ENCODE results near the gene C19orf85. TPM values are rescaled to one million over a fixed set of nuclear protein-coding genes. Genes with fewer than 3 reads are reported as not detected.

Gene C19orf85
- total and polyA plus RNA-seq, 3 experiments from 2014 or later: not detected

GRCh38 chr19:55483706-55484592 lies 19.4 kb upstream of the C19orf85 start:
- H3K4me1 Mint-ChIP-seq: peaks cover 12 to 40% (median 12%) of the 10 kb centered on the region in 3 donors
- no peak overlapping the region for H3K27ac ChIP-seq (ENCODE audit: low read depth, low read length)
- H3K27me3 Mint-ChIP-seq: no peaks in the 10 kb centered on the region
- no peaks in the 10 kb centered on the region for H3K36me3 ChIP-seq (ENCODE audit: insufficient read depth, low read length)
- no peaks in the 10 kb centered on the region for H3K27me3 ChIP-seq (ENCODE audit: insufficient read depth, low read length, poor library complexity, severe bottlenecking)
- peaks cover 0 to 16% (median 0%) of the 10 kb centered on the region in 3 donors for H3K36me3 Mint-ChIP-seq
- ChIA-PET POLR2A (interaction anchor here (0.5 to 1.9 kb wide), 3 partner anchors 8 to 150 kb away, joined by 3 to 14 read pairs (median 6); partner anchors contain the start of genes UBE2S and ZNF628), CTCF (interaction anchor here (0.8 to 6.4 kb wide), 4 partner anchors 8 to 343 kb away, joined by 3 to 34 read pairs (median 7); partner anchors contain the start of gene ZNF628)
- H3K4me3 Mint-ChIP-seq: peak overlapping the region; percentile 3 to 88 (median 58)
- H3K4me3 ChIP-seq (ENCODE audit: low read length): peak overlapping the region; percentile 64
- no peak for DNase-seq
- H3K9me3 ChIP-seq (ENCODE audit: low read length): no peaks in the 10 kb centered on the region
- H3K9me3 Mint-ChIP-seq: no peaks in the 10 kb centered on the region
- peak overlapping the region in 3 of 8 donors; percentile 14 to 63 (median 37) for H3K27ac Mint-ChIP-seq
- H3K4me1 ChIP-seq (ENCODE audit: insufficient read depth, low read length): peaks cover 10% of the 10 kb centered on the region

GRCh38 chr19:55482967-55483705 lies 18.6 kb upstream of the C19orf85 start:
- peaks cover 0 to 18% (median 0%) of the 10 kb centered on the region in 3 donors for H3K36me3 Mint-ChIP-seq
- H3K4me3 Mint-ChIP-seq: peak overlapping the region in 1 of 7 donors; percentile 37
- H3K36me3 ChIP-seq (ENCODE audit: insufficient read depth, low read length): no peaks in the 10 kb centered on the region
- CTCF ChIA-PET: interaction anchor here (1.4 to 6.4 kb wide), 2 partner anchors 15 to 21 kb away, joined by 4 to 34 read pairs; no protein-coding TSS in a partner anchor
- H3K27ac Mint-ChIP-seq: no peak overlapping the region
- no peak for DNase-seq
- H3K27ac ChIP-seq (ENCODE audit: low read depth, low read length): no peak overlapping the region
- H3K27me3 Mint-ChIP-seq: no peaks in the 10 kb centered on the region
- H3K4me1 ChIP-seq (ENCODE audit: insufficient read depth, low read length): peaks cover 12% of the 10 kb centered on the region
- no peaks in the 10 kb centered on the region for H3K27me3 ChIP-seq (ENCODE audit: insufficient read depth, low read length, poor library complexity, severe bottlenecking)
- no peaks in the 10 kb centered on the region for H3K9me3 Mint-ChIP-seq
- POLR2A ChIA-PET: interaction anchor here (0.5 kb wide), 1 partner anchor 151 kb away, joined by 3 read pairs; no protein-coding TSS in a partner anchor
- no peak overlapping the region for H3K4me3 ChIP-seq (ENCODE audit: low read length)
- H3K9me3 ChIP-seq (ENCODE audit: low read length): no peaks in the 10 kb centered on the region
- peaks cover 18 to 48% (median 21%) of the 10 kb centered on the region in 3 donors for H3K4me1 Mint-ChIP-seq

- H3K4me1 Mint-ChIP-seq: peaks cover 23 to 52% (median 26%) of the 10 kb centered on the region in 3 donors
- Histone ChIP-seq H3K4me3 (ENCODE audit: low read length) (no peak overlapping the region), H3K27ac (ENCODE audit: low read depth, low read length) (no peak overlapping the region), H3K4me1 (ENCODE audit: insufficient read depth, low read length) (peaks cover 19% of the 10 kb centered on the region), H3K36me3 (ENCODE audit: insufficient read depth, low read length) (no peaks in the 10 kb centered on the region), H3K27me3 (ENCODE audit: insufficient read depth, low read length, poor library complexity, severe bottlenecking) (no peaks in the 10 kb centered on the region), H3K9me3 (ENCODE audit: low read length) (no peaks in the 10 kb centered on the region)
- DNase-seq: no peak
- peaks cover 0 to 18% (median 0%) of the 10 kb centered on the region in 3 donors for H3K36me3 Mint-ChIP-seq
- no peak overlapping the region for H3K4me3 Mint-ChIP-seq
- CTCF ChIA-PET: interaction anchor here (1.4 to 6.4 kb wide), 2 partner anchors 15 to 22 kb away, joined by 4 to 34 read pairs; no protein-coding TSS in a partner anchor
- POLR2A ChIA-PET: no interaction called here
- H3K27me3 Mint-ChIP-seq: no peaks in the 10 kb centered on the region
- no peaks in the 10 kb centered on the region for H3K9me3 Mint-ChIP-seq
- H3K27ac Mint-ChIP-seq: no peak overlapping the region
These were observed 17.8 kb upstream of the C19orf85 start for GRCh38 chr19:55482156-55482961.

GRCh38 chr19:55481794-55482155 lies 17.2 kb upstream of the C19orf85 start:
- ChIA-PET CTCF (no interaction called here), POLR2A (no interaction called here)
- DNase-seq: peak in 1 of 5 donors; percentile 32
- Histone ChIP-seq H3K27ac (ENCODE audit: low read depth, low read length) (no peak overlapping the region), H3K9me3 (ENCODE audit: low read length) (no peaks in the 10 kb centered on the region), H3K27me3 (ENCODE audit: insufficient read depth, low read length, poor library complexity, severe bottlenecking) (no peaks in the 10 kb centered on the region), H3K4me1 (ENCODE audit: insufficient read depth, low read length) (peaks cover 22% of the 10 kb centered on the region), H3K36me3 (ENCODE audit: insufficient read depth, low read length) (no peaks in the 10 kb centered on the region), H3K4me3 (ENCODE audit: low read length) (no peak overlapping the region)
- Mint-ChIP-seq H3K36me3 (peaks cover 0 to 21% (median 0%) of the 10 kb centered on the region in 3 donors), H3K27me3 (no peaks in the 10 kb centered on the region), H3K4me1 (peaks cover 26 to 52% (median 31%) of the 10 kb centered on the region in 3 donors), H3K4me3 (no peak overlapping the region), H3K9me3 (no peaks in the 10 kb centered on the region), H3K27ac (no peak overlapping the region)

GRCh38 chr19:55481148-55481793 lies 16.7 kb upstream of the C19orf85 start:
- peak in 1 of 5 donors; percentile 43 for DNase-seq
- Mint-ChIP-seq H3K4me3 (peak overlapping the region in 1 of 7 donors; percentile 58), H3K27ac (no peak overlapping the region), H3K36me3 (peaks cover 0 to 22% (median 0%) of the 10 kb centered on the region in 3 donors), H3K27me3 (no peaks in the 10 kb centered on the region), H3K9me3 (no peaks in the 10 kb centered on the region), H3K4me1 (peaks cover 26 to 54% (median 31%) of the 10 kb centered on the region in 3 donors)
- no peak overlapping the region for H3K27ac ChIP-seq (ENCODE audit: low read depth, low read length)
- no peaks in the 10 kb centered on the region for H3K27me3 ChIP-seq (ENCODE audit: insufficient read depth, low read length, poor library complexity, severe bottlenecking)
- H3K4me1 ChIP-seq (ENCODE audit: insufficient read depth, low read length): peaks cover 22% of the 10 kb centered on the region
- ChIA-PET POLR2A (no interaction called here), CTCF (no interaction called here)
- no peak overlapping the region for H3K4me3 ChIP-seq (ENCODE audit: low read length)
- H3K36me3 ChIP-seq (ENCODE audit: insufficient read depth, low read length): no peaks in the 10 kb centered on the region
- no peaks in the 10 kb centered on the region for H3K9me3 ChIP-seq (ENCODE audit: low read length)

GRCh38 chr19:55479451-55480230 lies 15.1 kb upstream of the C19orf85 start:
- DNase-seq: no peak
- Mint-ChIP-seq H3K36me3 (peaks cover 0 to 22% (median 0%) of the 10 kb centered on the region in 3 donors), H3K27ac (peak overlapping the region in 5 of 8 donors; percentile 37 to 92 (median 77)), H3K9me3 (no peaks in the 10 kb centered on the region), H3K4me3 (peak overlapping the region in 5 of 7 donors; percentile 8 to 66 (median 52)), H3K4me1 (peaks cover 19 to 46% (median 32%) of the 10 kb centered on the region in 3 donors), H3K27me3 (no peaks in the 10 kb centered on the region)
- ChIA-PET CTCF (interaction anchor here (1.7 kb wide), 1 partner anchor 24 kb away, joined by 9 read pairs; no protein-coding TSS in a partner anchor), POLR2A (no interaction called here)
- Histone ChIP-seq H3K27ac (ENCODE audit: low read depth, low read length) (no peak overlapping the region), H3K4me3 (ENCODE audit: low read length) (no peak overlapping the region), H3K4me1 (ENCODE audit: insufficient read depth, low read length) (peaks cover 26% of the 10 kb centered on the region), H3K27me3 (ENCODE audit: insufficient read depth, low read length, poor library complexity, severe bottlenecking) (no peaks in the 10 kb centered on the region), H3K9me3 (ENCODE audit: low read length) (no peaks in the 10 kb centered on the region), H3K36me3 (ENCODE audit: insufficient read depth, low read length) (no peaks in the 10 kb centered on the region)
